Heart right ventricle (tissue), 16 donors: ENCODE data around the gene HYLS1. TPM values are rescaled to one million over a fixed set of nuclear protein-coding genes. Genes with fewer than 3 reads are reported as not detected.

Source experiments
- ATAC-seq, 8 donors: fragments of 200-7000 bp; cut with Tn5 transposase; one replicate each; pipeline ENCODE4 v1.9.1; 2020; ENCODE audit warnings: mild to moderate bottlenecking in 8 of 8, moderate library complexity in 8 of 8, moderate number of reproducible peaks in 1 of 8
- DNase-seq, 2 donors: peaks; one replicate each; pipeline ENCODE4 v3.0.0-alpha.2; 2020
- H3K27ac ChIP-seq, 10 donors: fragments of 200-600 bp; sonication (generic) in 2 of 10; one replicate each; pipeline versions ENCODE4 v1.5.0 to v1.8.0; 2020 to 2022; ENCODE audit warnings: mild to moderate bottlenecking in 3 of 10
- H3K27me3 ChIP-seq, 7 donors: fragments of 200-600 bp; one replicate each; pipeline ENCODE4 v1.8.0; 2021 to 2022; ENCODE audit warnings: mild to moderate bottlenecking in 2 of 7
- H3K36me3 ChIP-seq, 9 donors: fragments of 200-600 bp; sonication (generic) in 1 of 9; one replicate each; pipeline versions ENCODE4 v1.5.0 to v1.8.0; 2020 to 2022; ENCODE audit warnings: mild to moderate bottlenecking in 2 of 9
- H3K4me1 ChIP-seq, 9 donors: fragments of 200-600 bp; sonication (generic) in 1 of 9; one replicate each; pipeline versions ENCODE4 v1.5.0 to v1.8.0; 2020 to 2022; ENCODE audit warnings: mild to moderate bottlenecking in 4 of 9
- H3K4me3 ChIP-seq, 10 donors: fragments of 200-600 bp; sonication (generic) in 2 of 10; one replicate each; pipeline versions ENCODE4 v1.5.0 to v1.8.0; 2020 to 2022; ENCODE audit warnings: mild to moderate bottlenecking in 7 of 10, moderate library complexity in 2 of 10
- H3K9me3 ChIP-seq, 11 donors: fragments of 200-600 bp in 10 of 11; sonication (generic) in 2 of 11; one replicate each; pipeline versions ENCODE4 v1.5.0 to v1.8.0; 2013 to 2022; ENCODE audit warnings: mild to moderate bottlenecking in 2 of 11, control low read depth in 1 of 11, moderate library complexity in 1 of 11
- CTCF ChIP-seq, 9 donors: fragments of 200-600 bp; sonication (generic) in 2 of 9; IDR thresholded peaks; one replicate each; pipeline versions ENCODE4 v1.5.0 to v1.8.0; 2021 to 2022; ENCODE audit warnings: antibody characterized with exemption in 9 of 9, mild to moderate bottlenecking in 5 of 9, moderate library complexity in 1 of 9
- WGBS, 2 donors: extraction: QIAGEN DNeasy Blood & Tissue Kit; methylation state at CpG; one replicate each; pipeline ENCODE4 v1.1.7; 2013; ENCODE audit warnings: inconsistent platforms in 1 of 2; 5-methylcytosine and 5-hydroxymethylcytosine counted together
- intact Hi-C, 10 donors: fragments of 100-400 bp; cut with DNase I; formaldehyde crosslinking; loops; one replicate each; pipeline versions ENCODE4 v1.11.1 to v1.14.2; 2022
- polyA plus RNA-seq, 2 donors: library from polyadenylated mRNA; stranded (reverse); fragments of 200-250 nt; gene quantifications; one replicate each; pipeline ENCODE4 v1.2.3, GENCODE V29; 2013
- total RNA-seq, 10 donors: library from RNA; stranded (reverse); fragmentation: NEBNext Ultra II Directional in 3 of 10; extraction: Animal tissue kit (Norgen Biotek cat#: 25700) in 3 of 10; gene quantifications; one replicate each; pipeline versions ENCODE4 v1.2.1 to v1.2.4, GENCODE V29; 2021 to 2023
- donor health status: Arrhythmogenic right ventricular cardiomyopathy.
- donor health status: ischemic (EF 13 %, LVEDD 7.1; RV severe dilation, severe dysfunction).
- donor health status: healthy with polysubstance abuse.
- donor health status: DM: no; HTN: yes; CAD: no.
- donor health status: DM: no; HTN: no; CAD: no.
- donor health status: ischemic (EF 25% LVEDD 6.9; RV normal size, moderate dysfunction).
- donor health status: ischemic (EF 25% LVEDD 5.7; RV mildly dilated, moderate dysfunction).
- donor health status: healthy.
- donor health status: DM: yes; HTN: yes; CAD: no.
- donor health status: Ischemic cardiomyopathy.
- donor health status: ischemic (EF 35%, LVEDD 5.7; RV mildly dilated, moderate dysfunction).
- donor health status: nonischemic (EF 11% LVEDD 7.7; RV severe dilation, severe dysfunction).
- donor health status: DM: yes; HTN: yes; CAD: no.
- donor health status: PGD.
- donor health status: ischemic (EF 29% LVEDD 5.4; RV normal size, mild dysfunction).
- donor health status: nonischemic (EF 23%, LVEDD 6.1; RV moderate dilation, normal function).

HYLS1 gene
- total and polyA plus RNA-seq, 12 donors: 2.0 to 6.4 (median 3.6) TPM

DNA sequence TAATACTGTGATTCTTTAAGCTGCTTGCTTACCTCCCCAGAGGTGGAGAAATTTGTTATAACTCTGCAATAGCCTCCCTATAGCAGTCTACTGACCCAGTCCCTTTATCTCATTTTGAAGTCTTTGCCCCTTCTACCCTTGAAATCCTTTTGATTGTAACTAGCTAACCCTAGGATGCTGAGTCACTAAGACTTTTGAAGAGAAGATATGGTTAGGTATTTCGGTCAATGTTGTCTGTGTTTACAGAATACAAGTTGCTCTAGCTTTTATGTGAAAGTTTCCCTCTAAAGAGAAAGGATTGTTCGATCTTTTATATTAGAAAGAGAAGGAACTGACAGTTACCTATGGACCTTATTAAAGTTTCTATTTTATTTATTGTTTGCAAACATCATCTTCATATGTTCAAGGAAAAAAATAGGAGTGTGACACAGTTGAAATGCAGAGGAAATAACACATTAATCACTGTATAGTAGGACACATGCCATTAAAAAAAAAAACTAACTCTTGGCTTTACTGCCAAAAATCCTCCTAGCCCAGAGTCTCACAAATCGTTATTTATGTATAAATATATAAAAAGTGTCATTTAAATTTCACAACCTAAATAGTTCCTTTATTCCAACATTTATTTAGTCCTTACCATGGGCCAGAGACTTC, 3.1 kb downstream of the HYLS1 start:
- intact Hi-C loops: no loop called here
- Histone ChIP-seq H3K4me1 (peaks cover 0 to 30% (median 11%) of the 10 kb centered on the region in 9 donors), H3K4me3 (no peak overlapping the region), H3K36me3 (peaks cover 0 to 42% (median 5%) of the 10 kb centered on the region in 9 donors), H3K9me3 (no peaks in the 10 kb centered on the region), H3K27ac (no peak overlapping the region), H3K27me3 (no peaks in the 10 kb centered on the region)
- no peak for TF ChIP-seq CTCF (IDR thresholded peaks at IDR 0.05)
- no peak for ATAC-seq
- no peak for DNase-seq
- 74 to 83% methylated on average over 3 of the region's 3 CpGs for WGBS, 2 donors

DNA sequence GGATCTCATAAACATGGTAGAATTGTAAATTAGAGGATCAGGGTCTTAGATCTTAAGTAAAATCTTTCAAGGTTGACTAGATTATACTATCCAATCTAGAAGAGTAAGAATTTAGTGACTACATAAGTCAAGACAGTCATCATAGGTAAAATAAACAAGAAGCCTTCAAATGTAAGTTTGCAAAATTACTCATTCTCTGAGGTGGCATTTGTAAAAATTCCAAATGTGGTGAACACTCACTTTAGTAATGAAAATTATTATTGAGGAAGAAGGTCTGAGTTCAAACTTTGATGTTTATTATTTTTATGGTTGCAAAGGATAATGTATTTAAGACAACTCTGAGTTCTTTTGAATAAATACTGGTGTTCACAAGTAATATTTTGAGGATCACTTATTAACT, 4.6 kb downstream of the HYLS1 start:
- Histone ChIP-seq H3K27me3 (no peaks in the 10 kb centered on the region), H3K36me3 (peaks cover 0 to 46% (median 5%) of the 10 kb centered on the region in 9 donors), H3K4me1 (peaks cover 0 to 26% (median 7%) of the 10 kb centered on the region in 9 donors), H3K4me3 (no peak overlapping the region), H3K27ac (no peak overlapping the region), H3K9me3 (no peaks in the 10 kb centered on the region)
- intact Hi-C loops: no loop called here
- ATAC-seq (no peak), DNase-seq (no peak)
- no peak for TF ChIP-seq CTCF (IDR thresholded peaks at IDR 0.05)

DNA sequence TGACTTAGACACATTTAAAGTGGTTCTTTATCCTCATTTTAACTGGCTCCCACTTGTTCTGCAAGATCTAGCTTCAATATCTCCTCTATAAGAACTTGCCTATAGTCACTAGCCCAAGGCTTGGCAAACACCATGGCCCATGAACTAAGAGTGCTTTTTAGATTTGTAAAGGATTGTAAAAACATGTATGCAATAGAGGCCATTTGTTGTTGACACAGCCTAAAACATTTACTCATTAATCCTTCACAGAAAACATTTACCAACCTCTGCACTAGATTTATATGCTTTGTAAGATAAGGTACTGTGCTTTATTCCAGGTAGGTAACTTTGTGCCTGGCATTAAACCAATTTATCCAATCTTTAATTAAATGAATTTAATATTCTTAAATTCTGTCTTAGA, 5.5 kb downstream of the HYLS1 start:
- Histone ChIP-seq H3K4me3 (no peak overlapping the region), H3K4me1 (peaks cover 0 to 22% (median 7%) of the 10 kb centered on the region in 9 donors), H3K27ac (no peak overlapping the region), H3K9me3 (no peaks in the 10 kb centered on the region), H3K27me3 (no peaks in the 10 kb centered on the region), H3K36me3 (peaks cover 0 to 49% (median 5%) of the 10 kb centered on the region in 9 donors)
- intact Hi-C loops: no loop called here
- no peak for ATAC-seq
- no peak for DNase-seq
- TF ChIP-seq CTCF (IDR thresholded peaks at IDR 0.05): no peak

GRCh38 chr11:125901872-125902271, 14.4 kb downstream of the HYLS1 start:
- DNase-seq (no peak), ATAC-seq (no peak)
- H3K36me3 ChIP-seq: peaks cover 0 to 30% (median 0%) of the 10 kb centered on the region in 9 donors
- peaks cover 0 to 36% (median 28%) of the 10 kb centered on the region in 7 donors for H3K27me3 ChIP-seq
- H3K4me3 ChIP-seq: peak overlapping the region in 5 of 10 donors; percentile 65 to 81 (median 72)
- TF ChIP-seq CTCF (IDR thresholded peaks at IDR 0.05): no peak
- no peaks in the 10 kb centered on the region for H3K9me3 ChIP-seq
- WGBS, 2 donors: 79 to 82% methylated on average over 6 of the region's 6 CpGs
- no peak overlapping the region for H3K27ac ChIP-seq
- intact Hi-C loops: no loop called here
- H3K4me1 ChIP-seq: peaks cover 6 to 30% (median 23%) of the 10 kb centered on the region in 9 donors
